Activated CD8-positive, alpha-beta memory T cell treated with anti-CD3 and anti-CD28 coated beads, Interleukin-2, amount 10 ng/mL, durations not matched to agents 7 days and 5 days (primary cell): ENCODE data around the gene ATP6V0E2. TPM values are rescaled to one million over a fixed set of nuclear protein-coding genes. Genes with fewer than 3 reads are reported as not detected.

Experiments
- ATAC-seq: fragments of 150-1000 bp; cut with Tn5 transposase; one replicate; pipeline ENCODE4 v1.10.0; 2021; ENCODE audit warnings: moderate library complexity
- CTCF ChIA-PET: fragments of 350-600 bp; sonication (Branson Sonifier 250); formaldehyde crosslinking; loops from one replicate; lab custom pipeline; 2021; ENCODE audit warnings: antibody characterized with exemption; lab: Charles Lee
- DNase-seq: peaks from one replicate; pipeline ENCODE4 v3.0.0-alpha.2; 2020
- H3K27ac Mint-ChIP-seq: one replicate; pipeline ENCODE4 v1.8.0; 2021; ENCODE audit warnings: mild to moderate bottlenecking, mixed read lengths
- H3K27me3 Mint-ChIP-seq: one replicate; pipeline ENCODE4 v1.8.0; 2021; ENCODE audit warnings: mixed read lengths
- H3K36me3 Mint-ChIP-seq: one replicate; pipeline ENCODE4 v1.8.0; 2021; ENCODE audit warnings: mild to moderate bottlenecking, mixed read lengths
- H3K4me1 Mint-ChIP-seq: one replicate; pipeline ENCODE4 v1.8.0; 2021; ENCODE audit warnings: mixed read lengths
- H3K4me3 Mint-ChIP-seq: one replicate; pipeline ENCODE4 v1.8.0; 2021; ENCODE audit warnings: mild to moderate bottlenecking, moderate library complexity, mixed read lengths
- H3K9me3 Mint-ChIP-seq: one replicate; pipeline ENCODE4 v1.8.0; 2022; ENCODE audit warnings: low read depth, mixed read lengths
- total RNA-seq, 2 experiments: library from RNA; stranded (reverse); gene quantifications; one replicate each; pipeline ENCODE4 v1.2.3, GENCODE V29; 2021

The ATP6V0E2 gene
- total RNA-seq, 2 experiments from 2014 or later, result 63.1 to 71.3 TPM

DNA sequence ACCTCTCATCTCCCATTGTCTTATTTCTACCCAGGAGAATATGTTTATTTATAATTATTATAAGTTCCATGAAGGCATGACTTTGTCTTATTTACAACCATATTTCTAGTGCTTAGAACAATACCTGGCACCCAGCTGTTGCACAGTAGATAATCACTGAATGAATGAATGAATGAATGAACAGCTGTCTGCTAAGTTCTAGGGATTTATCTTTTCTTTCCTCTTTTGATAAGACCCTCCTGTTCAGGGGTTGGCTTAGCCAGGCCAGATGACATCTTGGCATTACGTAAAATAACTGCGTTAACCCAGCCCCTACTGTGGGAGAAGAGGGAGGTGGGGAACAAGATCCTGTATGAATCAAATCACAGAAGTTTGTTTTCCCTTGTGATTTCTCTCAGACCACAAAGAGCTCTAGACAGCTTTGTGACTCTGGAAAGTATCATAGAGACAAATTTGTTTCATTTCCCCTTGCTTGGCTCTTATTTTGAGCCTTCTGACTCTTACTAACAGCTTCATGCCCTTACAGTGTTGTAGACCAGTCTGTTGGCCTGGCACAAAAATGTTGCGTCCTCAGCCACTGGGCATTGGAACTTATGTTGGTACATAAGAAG, 27.2 kb upstream of the ATP6V0E2 start:
- Mint-ChIP-seq H3K36me3 (peaks cover 2% of the 10 kb centered on the region), H3K4me3 (no peak overlapping the region), H3K4me1 (no peaks in the 10 kb centered on the region), H3K27ac (no peak overlapping the region), H3K9me3 (no peaks in the 10 kb centered on the region), H3K27me3 (no peaks in the 10 kb centered on the region)
- CTCF ChIA-PET, result no interaction called here
- no peak for DNase-seq
- no peak for ATAC-seq

DNA sequence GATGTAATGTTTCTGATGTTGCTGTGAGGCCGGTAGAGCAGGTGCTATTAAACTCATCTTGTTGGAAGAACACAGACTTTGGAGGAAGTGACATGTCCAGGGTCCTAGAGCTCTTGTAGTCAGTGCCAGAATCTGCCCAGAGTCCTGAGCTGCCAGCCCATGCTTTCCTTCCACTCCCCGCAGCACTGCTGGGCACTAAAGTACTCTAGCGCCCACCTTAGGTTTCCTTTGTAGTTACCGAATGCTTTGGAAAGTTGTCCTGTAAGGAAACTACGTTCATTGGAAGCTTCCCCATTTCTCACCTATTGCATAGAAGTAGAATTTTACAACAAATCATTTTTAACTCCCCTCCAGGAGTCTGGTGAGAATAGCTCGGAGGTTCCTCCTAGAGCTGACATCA, 24.6 kb upstream of the ATP6V0E2 start:
- Mint-ChIP-seq H3K27ac (no peak overlapping the region), H3K27me3 (no peaks in the 10 kb centered on the region), H3K4me1 (no peaks in the 10 kb centered on the region), H3K36me3 (peaks cover 2% of the 10 kb centered on the region), H3K9me3 (no peaks in the 10 kb centered on the region), H3K4me3 (no peak overlapping the region)
- CTCF ChIA-PET, result interaction anchor here (1.2 to 1.6 kb wide), 3 partner anchors 9 to 36 kb away, joined by 3 to 5 read pairs (median 4); no protein-coding TSS in a partner anchor
- DNase-seq (no peak), ATAC-seq (no peak)

DNA sequence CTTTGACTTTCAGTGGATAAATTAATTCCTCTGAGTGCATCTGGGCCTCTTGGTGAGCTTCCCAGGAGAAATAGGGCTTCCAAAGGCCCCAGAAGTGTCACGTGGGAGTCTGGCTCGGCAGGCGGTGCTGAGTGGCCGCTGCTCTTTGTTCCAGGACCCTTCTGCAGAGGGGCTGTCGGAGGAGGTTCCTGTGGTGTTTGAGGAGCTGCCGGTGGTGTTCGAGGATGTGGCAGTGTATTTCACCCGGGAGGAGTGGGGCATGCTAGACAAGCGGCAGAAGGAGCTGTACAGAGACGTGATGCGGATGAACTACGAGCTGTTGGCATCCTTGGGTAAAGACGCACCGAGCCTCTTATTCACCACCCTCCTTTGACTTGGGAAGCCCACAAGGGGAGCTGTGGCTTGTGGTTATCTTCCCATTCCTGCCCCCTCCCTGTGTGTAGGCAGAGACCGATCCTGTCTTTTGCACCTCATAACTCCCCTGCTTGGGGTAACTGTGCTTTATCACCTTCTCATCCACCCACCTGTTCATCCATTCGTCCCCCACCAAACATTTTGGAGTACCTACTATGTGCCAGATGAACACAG, 23.7 kb upstream of the ATP6V0E2 start:
- H3K36me3 Mint-ChIP-seq, result peaks cover 2% of the 10 kb centered on the region
- H3K4me1 Mint-ChIP-seq, result peaks cover 3% of the 10 kb centered on the region
- ATAC-seq, result no peak
- DNase-seq, result no peak
- no peak overlapping the region for H3K4me3 Mint-ChIP-seq
- CTCF ChIA-PET, result interaction anchor here (1.2 to 2.8 kb wide), 5 partner anchors 10 to 37 kb away, joined by 3 to 7 read pairs (median 5); partner anchors contain the start of gene ZNF862
- no peak overlapping the region for H3K27ac Mint-ChIP-seq
- H3K9me3 Mint-ChIP-seq, result no peaks in the 10 kb centered on the region
- H3K27me3 Mint-ChIP-seq, result no peaks in the 10 kb centered on the region

DNA sequence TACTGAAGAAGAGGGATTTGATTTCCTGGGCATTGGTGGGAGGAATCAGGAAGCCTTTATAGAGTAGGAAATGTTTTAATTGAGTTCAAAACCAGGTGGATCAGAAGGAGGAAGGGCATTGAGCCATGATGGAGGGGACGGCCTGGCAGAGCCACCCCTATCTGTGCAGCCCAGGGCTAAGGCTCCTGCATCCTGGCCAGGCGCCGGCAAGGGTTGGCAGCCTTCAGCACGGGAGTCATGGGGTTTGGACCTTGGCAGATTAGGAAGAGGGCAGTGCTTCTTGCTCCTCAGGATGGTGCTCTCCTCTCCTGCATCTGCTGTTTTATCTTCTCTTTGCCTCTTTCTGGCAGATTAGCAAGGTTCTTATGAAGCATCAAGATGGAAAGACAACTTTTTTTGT, 23.1 kb upstream of the ATP6V0E2 start:
- H3K27ac Mint-ChIP-seq, result no peak overlapping the region
- H3K27me3 Mint-ChIP-seq, result no peaks in the 10 kb centered on the region
- peaks cover 10% of the 10 kb centered on the region for H3K4me1 Mint-ChIP-seq
- H3K9me3 Mint-ChIP-seq, result no peaks in the 10 kb centered on the region
- CTCF ChIA-PET, result interaction anchor here (1.3 to 2.8 kb wide), 3 partner anchors 12 to 33 kb away, joined by 4 to 7 read pairs (median 5); partner anchors contain the start of gene ZNF862
- no peak for DNase-seq
- no peak for ATAC-seq
- H3K36me3 Mint-ChIP-seq, result peaks cover 2% of the 10 kb centered on the region
- H3K4me3 Mint-ChIP-seq, result no peak overlapping the region

DNA sequence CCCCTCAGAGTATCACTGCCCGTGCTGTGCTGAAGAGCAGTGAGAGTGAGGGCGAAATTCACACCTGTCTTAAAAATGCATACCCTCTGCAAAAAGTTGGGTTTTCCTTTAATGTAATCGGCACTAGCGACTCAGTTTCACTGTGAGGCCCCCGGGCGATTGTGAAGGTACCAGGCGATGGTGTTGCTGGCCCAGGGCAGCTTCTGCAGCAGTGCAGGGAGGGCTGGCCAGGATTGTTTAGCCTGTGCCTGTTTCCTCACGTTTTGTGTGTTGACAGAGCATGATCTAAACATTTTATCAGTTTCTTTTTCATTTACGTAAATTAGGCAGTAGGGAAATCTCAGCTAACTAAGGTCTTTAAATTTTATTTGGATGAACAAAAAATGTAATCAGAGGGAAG, 22.3 kb upstream of the ATP6V0E2 start:
- H3K9me3 Mint-ChIP-seq, result no peaks in the 10 kb centered on the region
- DNase-seq (no peak), ATAC-seq (no peak)
- no peak overlapping the region for H3K27ac Mint-ChIP-seq
- no peak overlapping the region for H3K4me3 Mint-ChIP-seq
- H3K4me1 Mint-ChIP-seq, result peaks cover 17% of the 10 kb centered on the region
- CTCF ChIA-PET, result interaction anchor here (2.8 kb wide), 1 partner anchor 32 kb away, joined by 7 read pairs; no protein-coding TSS in a partner anchor
- peaks cover 3% of the 10 kb centered on the region for H3K36me3 Mint-ChIP-seq
- no peaks in the 10 kb centered on the region for H3K27me3 Mint-ChIP-seq

DNA sequence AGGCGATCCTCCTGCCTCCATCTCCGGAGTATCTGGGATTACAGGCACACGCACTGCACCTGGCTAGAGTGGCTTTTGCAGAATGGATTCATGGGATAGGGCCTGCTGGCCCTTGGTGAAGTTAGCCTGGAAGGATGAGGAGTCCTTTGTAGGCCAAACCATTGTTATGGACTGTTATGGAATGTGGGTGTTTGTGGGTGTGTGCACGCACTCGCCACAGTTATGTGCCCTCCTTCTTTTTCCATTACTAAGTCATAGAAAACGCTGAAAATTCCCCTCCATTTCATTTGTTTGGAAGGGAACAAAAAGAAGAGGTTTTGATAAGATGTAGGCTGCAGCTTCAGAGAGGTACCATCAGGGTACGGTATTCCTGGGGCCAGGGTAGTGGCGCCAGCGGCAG, 20.6 kb upstream of the ATP6V0E2 start:
- CTCF ChIA-PET, result interaction anchor here (2.1 kb wide), 1 partner anchor 15 kb away, joined by 5 read pairs; the partner anchor contains the start of gene ZNF862
- Mint-ChIP-seq H3K27ac (no peak overlapping the region), H3K4me3 (no peak overlapping the region), H3K9me3 (no peaks in the 10 kb centered on the region), H3K4me1 (peaks cover 33% of the 10 kb centered on the region), H3K27me3 (no peaks in the 10 kb centered on the region), H3K36me3 (peaks cover 4% of the 10 kb centered on the region)
- DNase-seq (no peak), ATAC-seq (no peak)

DNA sequence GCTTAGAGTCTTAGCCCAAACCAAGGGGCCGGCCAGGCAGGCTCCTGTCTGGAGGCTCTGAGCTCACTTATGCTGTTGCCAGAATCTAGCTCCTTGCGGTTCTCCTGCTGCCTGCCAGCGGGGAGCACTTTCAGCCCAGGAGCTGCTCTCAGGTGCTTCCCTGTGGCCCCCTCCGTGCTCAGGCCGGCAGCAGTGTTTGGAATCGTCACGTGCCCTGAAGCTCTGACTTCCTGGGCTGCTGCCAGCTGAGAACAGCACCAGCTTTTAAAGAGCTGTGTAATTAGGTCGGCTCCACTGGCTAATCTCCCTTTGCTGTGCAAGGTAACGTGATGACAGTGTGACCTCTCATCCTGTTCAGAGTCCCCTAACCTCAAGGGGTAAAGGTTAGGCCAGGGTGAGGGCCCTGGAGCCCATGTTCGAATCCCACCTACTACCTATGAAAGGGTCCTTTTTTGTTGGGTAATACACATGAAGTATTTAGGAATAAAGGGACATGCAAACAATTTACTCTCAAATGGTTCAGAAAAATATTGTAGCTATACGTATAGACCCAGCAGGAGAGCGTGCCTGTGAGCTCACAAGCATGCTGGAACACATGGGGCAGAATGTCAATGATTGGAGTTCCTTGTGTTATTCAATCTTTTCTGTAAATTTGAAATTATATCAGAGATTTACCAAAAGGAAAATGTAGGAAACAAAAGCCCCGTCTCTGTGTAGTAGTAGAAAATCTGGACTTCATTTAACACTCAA, 19.0 kb upstream of the ATP6V0E2 start:
- no peak for DNase-seq
- H3K36me3 Mint-ChIP-seq, result peaks cover 6% of the 10 kb centered on the region
- no peak for ATAC-seq
- H3K4me3 Mint-ChIP-seq, result no peak overlapping the region
- H3K27me3 Mint-ChIP-seq, result no peaks in the 10 kb centered on the region
- H3K27ac Mint-ChIP-seq, result no peak overlapping the region
- H3K4me1 Mint-ChIP-seq, result peaks cover 33% of the 10 kb centered on the region
- H3K9me3 Mint-ChIP-seq, result no peaks in the 10 kb centered on the region
- CTCF ChIA-PET, result interaction anchor here (1.2 kb wide), 1 partner anchor 28 kb away, joined by 4 read pairs; no protein-coding TSS in a partner anchor

DNA sequence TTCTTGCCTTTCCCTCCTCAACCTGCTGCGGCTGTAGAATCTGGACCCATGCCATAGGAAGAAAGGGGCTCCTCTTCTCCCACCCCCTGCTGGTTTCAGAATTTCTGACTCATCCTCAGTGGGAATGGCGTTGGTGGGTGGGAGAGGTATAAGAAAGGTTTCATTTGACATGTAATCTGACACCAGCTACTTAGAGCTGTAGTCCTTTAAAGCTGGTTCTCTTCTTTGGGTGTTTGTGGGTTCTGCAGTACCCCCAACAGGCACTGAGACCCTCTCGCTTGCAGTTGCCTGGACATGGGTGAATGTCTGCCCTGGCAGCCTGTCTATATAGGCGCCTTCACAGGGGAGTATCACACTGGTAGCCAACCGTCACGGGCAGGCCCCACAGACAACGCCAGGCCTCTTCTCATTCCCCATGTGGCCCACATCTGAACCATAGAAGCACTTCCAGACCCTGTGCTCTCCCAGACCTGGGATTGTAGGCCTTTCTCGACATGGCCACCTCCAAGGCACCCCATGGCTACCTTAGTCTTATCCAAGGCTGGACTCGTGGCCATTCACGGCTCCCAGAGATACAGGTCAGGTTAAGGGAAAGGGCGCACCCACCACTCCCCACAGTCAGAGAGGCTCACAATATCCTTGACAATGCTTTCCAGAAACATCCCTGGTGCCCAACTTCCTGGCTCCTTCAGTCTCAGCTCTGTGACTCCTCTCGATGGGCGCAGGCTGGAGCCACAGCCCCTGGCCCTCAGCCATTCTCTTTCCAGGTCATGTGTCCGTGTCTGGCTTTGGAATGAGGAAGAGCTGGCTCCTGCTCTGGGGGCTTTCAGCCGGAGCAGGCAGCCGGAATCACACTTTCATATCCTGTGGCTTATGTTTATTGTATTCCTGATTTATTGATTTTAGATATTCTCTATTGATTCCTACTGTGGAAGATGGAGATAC, 18.1 kb upstream of the ATP6V0E2 start:
- Mint-ChIP-seq H3K4me3 (no peak overlapping the region), H3K27me3 (no peaks in the 10 kb centered on the region), H3K36me3 (peaks cover 4% of the 10 kb centered on the region), H3K9me3 (no peaks in the 10 kb centered on the region), H3K4me1 (peaks cover 33% of the 10 kb centered on the region), H3K27ac (no peak overlapping the region)
- CTCF ChIA-PET, result no interaction called here
- DNase-seq (no peak), ATAC-seq (no peak)

DNA sequence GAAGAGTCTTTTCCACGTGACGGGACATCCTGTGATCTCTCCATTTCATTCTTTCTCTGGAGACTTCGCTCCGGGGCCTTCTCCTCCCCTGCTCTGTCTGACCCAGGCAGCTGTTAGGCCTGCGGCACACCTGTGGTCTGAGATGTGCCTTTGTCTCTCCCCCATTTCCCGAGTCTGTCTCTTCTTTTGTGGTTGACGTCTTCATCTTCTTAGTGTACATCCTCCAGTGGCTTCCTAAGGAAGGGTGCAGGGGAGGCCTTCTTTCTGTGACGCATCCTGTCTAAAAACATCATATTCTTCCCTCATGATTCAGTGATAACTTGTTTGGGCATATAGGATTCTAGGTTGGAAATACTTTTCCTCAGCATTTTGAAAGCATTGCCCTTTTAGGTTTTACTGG, 17.2 kb upstream of the ATP6V0E2 start:
- CTCF ChIA-PET, result no interaction called here
- peaks cover 4% of the 10 kb centered on the region for H3K36me3 Mint-ChIP-seq
- ATAC-seq, result peak; percentile 53
- H3K9me3 Mint-ChIP-seq, result no peaks in the 10 kb centered on the region
- no peak overlapping the region for H3K4me3 Mint-ChIP-seq
- DNase-seq, result peak; percentile 62
- no peaks in the 10 kb centered on the region for H3K27me3 Mint-ChIP-seq
- peaks cover 37% of the 10 kb centered on the region for H3K4me1 Mint-ChIP-seq
- no peak overlapping the region for H3K27ac Mint-ChIP-seq

DNA sequence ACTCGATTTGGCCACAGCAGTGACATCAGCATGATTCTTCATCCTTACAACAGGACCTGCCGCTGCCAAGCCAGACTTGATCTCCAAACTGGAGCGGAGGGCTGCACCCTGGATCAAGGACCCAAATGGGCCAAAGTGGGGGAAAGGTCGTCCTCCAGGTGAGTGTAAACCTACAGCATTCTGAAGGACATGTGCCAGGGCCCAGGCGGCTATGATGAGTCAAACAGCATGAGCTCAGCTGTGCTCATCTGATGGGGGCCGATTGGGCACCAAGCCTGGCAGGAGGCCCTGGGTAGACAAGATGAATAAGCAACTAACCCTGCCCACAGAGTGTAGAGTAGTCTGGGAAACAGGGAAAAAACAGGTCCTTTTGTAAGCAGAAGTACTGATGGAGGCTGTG, 14.4 kb upstream of the ATP6V0E2 start:
- DNase-seq (no peak), ATAC-seq (no peak)
- H3K9me3 Mint-ChIP-seq, result no peaks in the 10 kb centered on the region
- H3K4me3 Mint-ChIP-seq, result no peak overlapping the region
- peaks cover 6% of the 10 kb centered on the region for H3K36me3 Mint-ChIP-seq
- H3K4me1 Mint-ChIP-seq, result peaks cover 55% of the 10 kb centered on the region
- CTCF ChIA-PET, result no interaction called here
- H3K27me3 Mint-ChIP-seq, result no peaks in the 10 kb centered on the region
- H3K27ac Mint-ChIP-seq, result no peak overlapping the region

DNA sequence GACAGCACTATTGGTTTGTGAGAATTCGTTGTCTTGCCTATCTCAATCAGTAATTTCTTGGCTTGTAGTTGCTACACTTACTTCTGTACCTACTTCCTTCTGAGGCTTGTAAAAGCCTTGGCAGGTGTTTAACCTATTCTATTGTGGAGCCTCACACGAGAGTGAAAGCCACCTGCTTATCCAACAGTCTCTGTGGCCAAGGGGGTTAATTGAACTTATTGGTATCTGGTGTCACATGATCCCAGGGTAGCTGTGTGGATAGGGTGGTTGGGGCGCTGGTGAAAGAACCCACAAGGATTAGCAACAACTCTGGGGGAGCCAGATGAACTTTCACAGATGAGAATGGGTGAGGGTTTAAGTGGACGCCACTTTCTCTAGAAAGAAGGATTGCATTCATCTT, 13.9 kb upstream of the ATP6V0E2 start:
- Mint-ChIP-seq H3K9me3 (no peaks in the 10 kb centered on the region), H3K27ac (no peak overlapping the region), H3K4me1 (peaks cover 58% of the 10 kb centered on the region), H3K36me3 (peaks cover 8% of the 10 kb centered on the region), H3K4me3 (no peak overlapping the region), H3K27me3 (no peaks in the 10 kb centered on the region)
- DNase-seq (no peak), ATAC-seq (no peak)
- CTCF ChIA-PET, result no interaction called here

DNA sequence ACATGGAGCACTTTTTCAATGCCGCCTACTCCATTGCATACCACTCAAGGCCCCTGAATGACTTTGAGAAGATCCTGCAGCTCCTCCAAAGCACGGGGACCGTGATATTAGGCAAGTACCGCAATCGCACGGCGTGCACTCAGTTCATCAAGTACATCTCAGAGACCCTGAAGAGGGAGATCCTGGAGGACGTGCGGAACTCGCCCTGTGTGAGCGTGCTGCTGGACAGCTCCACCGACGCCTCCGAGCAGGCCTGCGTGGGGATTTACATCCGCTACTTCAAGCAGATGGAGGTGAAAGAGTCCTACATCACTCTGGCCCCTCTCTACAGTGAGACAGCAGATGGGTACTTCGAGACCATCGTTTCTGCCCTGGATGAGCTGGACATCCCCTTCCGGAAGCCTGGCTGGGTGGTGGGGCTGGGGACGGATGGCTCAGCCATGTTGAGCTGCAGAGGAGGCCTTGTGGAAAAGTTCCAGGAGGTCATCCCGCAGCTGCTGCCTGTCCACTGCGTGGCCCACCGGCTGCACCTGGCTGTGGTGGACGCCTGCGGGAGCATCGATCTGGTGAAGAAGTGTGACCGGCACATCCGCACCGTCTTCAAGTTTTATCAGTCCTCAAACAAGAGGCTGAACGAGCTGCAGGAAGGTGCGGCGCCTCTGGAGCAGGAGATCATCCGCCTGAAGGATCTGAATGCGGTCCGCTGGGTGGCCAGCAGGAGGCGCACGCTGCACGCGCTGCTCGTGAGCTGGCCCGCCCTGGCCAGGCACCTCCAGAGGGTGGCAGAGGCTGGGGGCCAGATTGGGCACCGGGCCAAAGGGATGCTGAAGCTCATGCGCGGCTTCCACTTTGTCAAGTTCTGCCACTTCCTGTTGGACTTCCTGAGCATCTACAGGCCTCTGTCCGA, 12.7 kb upstream of the ATP6V0E2 start:
- Mint-ChIP-seq H3K9me3 (no peaks in the 10 kb centered on the region), H3K27me3 (no peaks in the 10 kb centered on the region), H3K36me3 (peaks cover 12% of the 10 kb centered on the region), H3K4me3 (no peak overlapping the region), H3K4me1 (peaks cover 58% of the 10 kb centered on the region), H3K27ac (no peak overlapping the region)
- no peak for DNase-seq
- ATAC-seq, result no peak
- CTCF ChIA-PET, result interaction anchor here (1.1 to 1.4 kb wide), 4 partner anchors 11 to 23 kb away, joined by 4 to 7 read pairs (median 4); partner anchors contain the start of gene ZNF862
